ENCODE measurements around the gene UQCRC1.

DNA sequence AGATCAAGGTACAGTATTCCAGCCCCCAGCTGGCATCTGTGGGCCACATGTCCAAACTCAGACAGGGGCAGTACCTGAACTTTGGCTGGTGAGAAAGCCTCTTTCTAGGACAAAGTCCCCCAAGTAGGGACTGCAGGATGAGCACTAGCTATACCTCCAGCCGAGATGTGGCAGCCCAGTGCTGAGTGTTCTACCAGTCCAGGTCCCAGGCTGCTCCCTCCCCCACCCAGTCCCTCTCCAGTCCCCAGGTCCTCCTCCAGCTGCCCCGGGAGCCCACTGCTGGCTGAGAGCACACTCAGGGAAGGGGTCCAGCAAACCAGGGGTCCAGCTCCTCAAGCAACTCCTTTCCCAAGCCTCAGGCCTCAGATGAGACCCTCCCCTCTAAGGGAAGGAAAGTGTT is 24.3 kb upstream of the UQCRC1 start:
- TF ChIP-seq POLR2A (IDR thresholded peaks at IDR 0.05): no peak
- TF ChIP-seq, protein P1, sequence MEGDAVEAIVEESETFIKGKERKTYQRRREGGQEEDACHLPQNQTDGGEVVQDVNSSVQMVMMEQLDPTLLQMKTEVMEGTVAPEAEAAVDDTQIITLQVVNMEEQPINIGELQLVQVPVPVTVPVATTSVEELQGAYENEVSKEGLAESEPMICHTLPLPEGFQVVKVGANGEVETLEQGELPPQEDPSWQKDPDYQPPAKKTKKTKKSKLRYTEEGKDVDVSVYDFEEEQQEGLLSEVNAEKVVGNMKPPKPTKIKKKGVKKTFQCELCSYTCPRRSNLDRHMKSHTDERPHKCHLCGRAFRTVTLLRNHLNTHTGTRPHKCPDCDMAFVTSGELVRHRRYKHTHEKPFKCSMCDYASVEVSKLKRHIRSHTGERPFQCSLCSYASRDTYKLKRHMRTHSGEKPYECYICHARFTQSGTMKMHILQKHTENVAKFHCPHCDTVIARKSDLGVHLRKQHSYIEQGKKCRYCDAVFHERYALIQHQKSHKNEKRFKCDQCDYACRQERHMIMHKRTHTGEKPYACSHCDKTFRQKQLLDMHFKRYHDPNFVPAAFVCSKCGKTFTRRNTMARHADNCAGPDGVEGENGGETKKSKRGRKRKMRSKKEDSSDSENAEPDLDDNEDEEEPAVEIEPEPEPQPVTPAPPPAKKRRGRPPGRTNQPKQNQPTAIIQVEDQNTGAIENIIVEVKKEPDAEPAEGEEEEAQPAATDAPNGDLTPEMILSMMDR (IDR thresholded peaks at IDR 0.05 in 4 of 5, conservative IDR thresholded peaks at IDR 0.05 in 1 of 5): no peak

All from gastrocnemius medialis (tissue), 4 donors.